ENCODE results near the gene TMTC1. TPM values are rescaled to one million over a fixed set of nuclear protein-coding genes. Genes with fewer than 3 reads are reported as not detected.

TMTC1 gene
- total and polyA plus RNA-seq, 2 donors (not counting 1 experiment from before 2014, with no cell fraction given) = 62.2 to 222 TPM

DNA sequence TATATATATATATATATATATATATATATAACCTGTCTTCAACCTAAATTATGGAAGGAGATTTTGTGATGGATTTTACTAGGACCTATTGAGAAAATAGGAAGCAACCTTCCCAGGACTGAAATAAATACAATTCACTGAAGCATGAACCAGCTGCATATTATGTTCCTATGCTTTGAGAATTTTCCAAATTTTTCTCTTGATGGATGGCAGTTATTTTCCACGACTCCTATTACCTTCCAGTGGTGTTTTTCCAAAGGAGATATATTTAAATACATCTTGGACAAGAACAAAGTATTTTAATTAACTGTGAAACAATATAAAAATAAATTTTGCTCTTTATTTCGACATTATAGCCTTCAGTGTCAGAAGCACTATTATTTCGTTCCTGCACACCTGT lies 87.9 kb downstream of the TMTC1 start:
- TF ChIP-seq EZH2 (IDR thresholded peaks at IDR 0.05; ENCODE audit: low read length, missing control alignments) (no peak), CTCF (conservative IDR thresholded peaks at IDR 0.05 in 1 of 2, IDR thresholded peaks at IDR 0.05 in 1 of 2; ENCODE audit: low read depth in 1 of 2, low read length in 2 of 2) (no peak)
- Histone ChIP-seq H3K4me3 (replicated peaks in 1 of 4; ENCODE audit: control extremely low read depth in 1 of 4, insufficient read depth in 1 of 4, low read depth in 3 of 4, low read length in 4 of 4) (no peak overlapping the region), H3K27ac (ENCODE audit: insufficient read depth, low read length) (no peak overlapping the region), H2AFZ (ENCODE audit: low read length) (no peak overlapping the region), H3K9me3 (ENCODE audit: control insufficient read depth, insufficient read depth, low read depth, low read length) (no peaks in the 10 kb centered on the region), H4K20me1 (ENCODE audit: control insufficient read depth, extremely low read depth, insufficient read depth, low read length) (no peaks in the 10 kb centered on the region), H3K4me1 (ENCODE audit: control insufficient read depth, extremely low read depth, insufficient read depth, low read length) (no peaks in the 10 kb centered on the region), H3K79me2 (ENCODE audit: control insufficient read depth, insufficient read depth, low read length) (no peaks in the 10 kb centered on the region), H3K36me3 (ENCODE audit: control insufficient read depth, insufficient read depth, low read length) (no peaks in the 10 kb centered on the region), H3K4me2 (ENCODE audit: extremely low read depth, insufficient read depth, low read length) (no peak overlapping the region), H3K27me3 (ENCODE audit: control insufficient read depth, insufficient read depth, low read length) (no peaks in the 10 kb centered on the region), H3K9ac (ENCODE audit: insufficient read depth, low read length) (no peak overlapping the region)
- peak in 1 of 2 donors; percentile 24 for DNase-seq (ENCODE audit: low read depth in 2 of 2)

DNA sequence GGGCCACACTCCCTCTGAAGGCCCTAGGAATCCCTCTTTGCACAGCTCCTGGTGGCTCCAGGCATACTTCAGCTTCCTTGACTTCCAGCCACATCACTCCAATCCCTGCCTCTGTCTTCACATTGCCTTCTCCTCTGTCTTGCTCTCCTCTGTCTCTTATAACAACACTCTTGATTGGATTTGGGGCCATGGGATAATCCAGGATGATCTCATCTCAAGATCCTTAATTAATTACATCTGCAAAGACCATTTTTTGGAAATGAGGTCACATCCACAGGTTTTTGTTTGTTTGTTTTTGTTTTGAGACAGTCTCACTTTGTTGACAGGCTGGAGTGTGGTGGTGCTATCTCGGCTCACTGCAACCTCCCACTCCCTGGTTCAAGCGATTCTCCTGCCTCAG lies 88.7 kb downstream of the TMTC1 start:
- Histone ChIP-seq H2AFZ (ENCODE audit: low read length) (no peak overlapping the region), H3K4me3 (replicated peaks in 1 of 4; ENCODE audit: control extremely low read depth in 1 of 4, insufficient read depth in 1 of 4, low read depth in 3 of 4, low read length in 4 of 4) (no peak overlapping the region), H3K36me3 (ENCODE audit: control insufficient read depth, insufficient read depth, low read length) (no peaks in the 10 kb centered on the region), H3K4me1 (ENCODE audit: control insufficient read depth, extremely low read depth, insufficient read depth, low read length) (no peaks in the 10 kb centered on the region), H3K27me3 (ENCODE audit: control insufficient read depth, insufficient read depth, low read length) (no peaks in the 10 kb centered on the region), H3K9me3 (ENCODE audit: control insufficient read depth, insufficient read depth, low read depth, low read length) (no peaks in the 10 kb centered on the region), H3K9ac (ENCODE audit: insufficient read depth, low read length) (no peak overlapping the region), H3K27ac (ENCODE audit: insufficient read depth, low read length) (no peak overlapping the region), H4K20me1 (ENCODE audit: control insufficient read depth, extremely low read depth, insufficient read depth, low read length) (no peaks in the 10 kb centered on the region), H3K4me2 (ENCODE audit: extremely low read depth, insufficient read depth, low read length) (no peak overlapping the region), H3K79me2 (ENCODE audit: control insufficient read depth, insufficient read depth, low read length) (no peaks in the 10 kb centered on the region)
- TF ChIP-seq CTCF (conservative IDR thresholded peaks at IDR 0.05 in 1 of 2, IDR thresholded peaks at IDR 0.05 in 1 of 2; ENCODE audit: low read depth in 1 of 2, low read length in 2 of 2) (no peak), EZH2 (IDR thresholded peaks at IDR 0.05; ENCODE audit: low read length, missing control alignments) (no peak)
- DNase-seq (ENCODE audit: low read depth in 2 of 2) = no peak

GRCh38 chr12:29694002-29694401 lies 89.7 kb downstream of the TMTC1 start:
- TF ChIP-seq CTCF (conservative IDR thresholded peaks at IDR 0.05 in 1 of 2, IDR thresholded peaks at IDR 0.05 in 1 of 2; ENCODE audit: low read depth in 1 of 2, low read length in 2 of 2) = no peak
- TF ChIP-seq EZH2 (IDR thresholded peaks at IDR 0.05; ENCODE audit: low read length, missing control alignments) = no peak
- Histone ChIP-seq H3K9ac (ENCODE audit: insufficient read depth, low read length) (no peak overlapping the region), H3K9me3 (ENCODE audit: control insufficient read depth, insufficient read depth, low read depth, low read length) (no peaks in the 10 kb centered on the region), H4K20me1 (ENCODE audit: control insufficient read depth, extremely low read depth, insufficient read depth, low read length) (no peaks in the 10 kb centered on the region), H3K4me1 (ENCODE audit: control insufficient read depth, extremely low read depth, insufficient read depth, low read length) (no peaks in the 10 kb centered on the region), H3K27me3 (ENCODE audit: control insufficient read depth, insufficient read depth, low read length) (no peaks in the 10 kb centered on the region), H3K4me3 (replicated peaks in 1 of 4; ENCODE audit: control extremely low read depth in 1 of 4, insufficient read depth in 1 of 4, low read depth in 3 of 4, low read length in 4 of 4) (no peak overlapping the region), H2AFZ (ENCODE audit: low read length) (no peak overlapping the region), H3K27ac (ENCODE audit: insufficient read depth, low read length) (no peak overlapping the region), H3K36me3 (ENCODE audit: control insufficient read depth, insufficient read depth, low read length) (no peaks in the 10 kb centered on the region), H3K4me2 (ENCODE audit: extremely low read depth, insufficient read depth, low read length) (no peak overlapping the region), H3K79me2 (ENCODE audit: control insufficient read depth, insufficient read depth, low read length) (no peaks in the 10 kb centered on the region)
- DNase-seq (ENCODE audit: low read depth in 2 of 2) = no peak
